K562 (cell line): ENCODE measurements around the gene SETD5. TPM values are rescaled to one million over a fixed set of nuclear protein-coding genes. Genes with fewer than 3 reads are reported as not detected.

Source experiments
- ERF ChIP-seq: fragments of 450-650 bp; formaldehyde crosslinking; IDR thresholded peaks from 2 replicates; pipeline ENCODE4 v1.4.0; 2020; ENCODE audit warnings: mild to moderate bottlenecking, mixed read lengths
- GTF3C2 ChIP-seq: IDR thresholded peaks from 3 replicates; pipeline ENCODE4 v1.6.1; 2011; ENCODE audit warnings: borderline replicate concordance, mild to moderate bottlenecking, moderate library complexity; ENCODE audit not compliant: insufficient read length; ENCODE audit errors: extremely low read depth
- RERE ChIP-seq: sonication (generic); formaldehyde crosslinking; IDR thresholded peaks from 2 replicates; pipeline ENCODE4 v1.8.0; 2023; ENCODE audit warnings: missing genetic modification reagents, mild to moderate bottlenecking, borderline replicate concordance
- SRSF9 ChIP-seq: fragments of 200-400 bp; formaldehyde crosslinking; IDR thresholded peaks from 2 replicates; pipeline ENCODE4 v1.6.1; 2017; ENCODE audit warnings: low read depth, low read length, borderline replicate concordance
- TEAD1 ChIP-seq, 2 experiments: fragments of 450-650 bp in 1 of 2; sonication (generic) in 1 of 2; formaldehyde crosslinking; IDR thresholded peaks; 2 replicates each; pipeline versions ENCODE4 v1.4.0 to v1.8.0; 2020 to 2022; ENCODE audit warnings: mild to moderate bottlenecking in 2 of 2, missing genetic modification reagents in 1 of 2
- ZFPM2 ChIP-seq: fragments of 250-450 bp; sonication (Bioruptor Pico); IDR thresholded peaks from 2 replicates; pipeline ENCODE4 v1.5.1; 2022; ENCODE audit warnings: mild to moderate bottlenecking
- ZNF197 ChIP-seq: fragments of 200-800 bp; sonication (Bioruptor generic); IDR thresholded peaks from 2 replicates; pipeline ENCODE4 v1.6.1; 2016; ENCODE audit warnings: low read depth, missing genetic modification characterization, missing compliant biosample characterization
- ZNF224 ChIP-seq: sonication (generic); formaldehyde crosslinking; IDR thresholded peaks from 2 replicates; pipeline ENCODE4 v1.8.0; 2022; ENCODE audit warnings: mild to moderate bottlenecking, missing genetic modification reagents
- polyA plus RNA-seq, 8 experiments: library from polyadenylated mRNA; depleted of rRNA in 4 of 8; stranded (reverse) in 5 of 8; unstranded in 3 of 8; fragments of >200 nt; fragmentation: Nextera tagmentation in 2 of 8; fragmentation: Illumina TruSeq in 1 of 8; extraction: Ambion mirVana in 2 of 8; extraction: Trizol in 1 of 8; gene quantifications; 2 replicates each; pipeline versions ENCODE4 v1.2.1 to v1.2.3, GENCODE V29; 2011 to 2014; ENCODE audit warnings: inconsistent platforms in 1 of 8, missing spikeins in 1 of 8
- total RNA-seq, 7 experiments: library from RNA; depleted of rRNA in 6 of 7; stranded (reverse); fragments of >200 nt in 6 of 7; fragmentation: Illumina TruSeq in 2 of 7; extraction: Trizol in 2 of 7; gene quantifications; 2 replicates each; pipeline versions ENCODE4 v1.2.1 to v1.2.3, GENCODE V29; 2011 to 2021; ENCODE audit warnings: low replicate concordance in 1 of 7
- TF ChIP-seq, protein P1 (sequence below): fragments of 450-650 bp; IDR thresholded peaks from 2 replicates; pipeline ENCODE4 v1.6.1; 2016; ENCODE audit warnings: low read depth

Gene SETD5
- total and polyA plus RNA-seq, 9 of the 15 experiments (the other 6 are each of a cell fraction or from before 2014, with no cell fraction given), result 20.8 to 135 (median 87.2) TPM

GRCh38 chr3:9396632-9397331 lies 633 bp upstream of the SETD5 start (continued):
- TF ChIP-seq ERF (CRISPR knock-in tag) (peak; percentile 90), RERE (peak; percentile 22; the same call in 1 of the 2 replicates), ZNF224 (CRISPR knock-in tag) (0 out of 2 replicates have a peak, but pooled peaks have one; percentile 32), ZFPM2 (0 out of 2 replicates have a peak, but pooled peaks have one; percentile 38), ZNF197 (CRISPR knock-in tag) (no peak), SRSF9 (no peak), GTF3C2 (no peak), TEAD1 (CRISPR knock-in tag; IDR thresholded peaks at IDR 0.05) (peak; percentile 49 to 87; a peak in 2 of 4 replicates)
- TF ChIP-seq, protein P1, sequence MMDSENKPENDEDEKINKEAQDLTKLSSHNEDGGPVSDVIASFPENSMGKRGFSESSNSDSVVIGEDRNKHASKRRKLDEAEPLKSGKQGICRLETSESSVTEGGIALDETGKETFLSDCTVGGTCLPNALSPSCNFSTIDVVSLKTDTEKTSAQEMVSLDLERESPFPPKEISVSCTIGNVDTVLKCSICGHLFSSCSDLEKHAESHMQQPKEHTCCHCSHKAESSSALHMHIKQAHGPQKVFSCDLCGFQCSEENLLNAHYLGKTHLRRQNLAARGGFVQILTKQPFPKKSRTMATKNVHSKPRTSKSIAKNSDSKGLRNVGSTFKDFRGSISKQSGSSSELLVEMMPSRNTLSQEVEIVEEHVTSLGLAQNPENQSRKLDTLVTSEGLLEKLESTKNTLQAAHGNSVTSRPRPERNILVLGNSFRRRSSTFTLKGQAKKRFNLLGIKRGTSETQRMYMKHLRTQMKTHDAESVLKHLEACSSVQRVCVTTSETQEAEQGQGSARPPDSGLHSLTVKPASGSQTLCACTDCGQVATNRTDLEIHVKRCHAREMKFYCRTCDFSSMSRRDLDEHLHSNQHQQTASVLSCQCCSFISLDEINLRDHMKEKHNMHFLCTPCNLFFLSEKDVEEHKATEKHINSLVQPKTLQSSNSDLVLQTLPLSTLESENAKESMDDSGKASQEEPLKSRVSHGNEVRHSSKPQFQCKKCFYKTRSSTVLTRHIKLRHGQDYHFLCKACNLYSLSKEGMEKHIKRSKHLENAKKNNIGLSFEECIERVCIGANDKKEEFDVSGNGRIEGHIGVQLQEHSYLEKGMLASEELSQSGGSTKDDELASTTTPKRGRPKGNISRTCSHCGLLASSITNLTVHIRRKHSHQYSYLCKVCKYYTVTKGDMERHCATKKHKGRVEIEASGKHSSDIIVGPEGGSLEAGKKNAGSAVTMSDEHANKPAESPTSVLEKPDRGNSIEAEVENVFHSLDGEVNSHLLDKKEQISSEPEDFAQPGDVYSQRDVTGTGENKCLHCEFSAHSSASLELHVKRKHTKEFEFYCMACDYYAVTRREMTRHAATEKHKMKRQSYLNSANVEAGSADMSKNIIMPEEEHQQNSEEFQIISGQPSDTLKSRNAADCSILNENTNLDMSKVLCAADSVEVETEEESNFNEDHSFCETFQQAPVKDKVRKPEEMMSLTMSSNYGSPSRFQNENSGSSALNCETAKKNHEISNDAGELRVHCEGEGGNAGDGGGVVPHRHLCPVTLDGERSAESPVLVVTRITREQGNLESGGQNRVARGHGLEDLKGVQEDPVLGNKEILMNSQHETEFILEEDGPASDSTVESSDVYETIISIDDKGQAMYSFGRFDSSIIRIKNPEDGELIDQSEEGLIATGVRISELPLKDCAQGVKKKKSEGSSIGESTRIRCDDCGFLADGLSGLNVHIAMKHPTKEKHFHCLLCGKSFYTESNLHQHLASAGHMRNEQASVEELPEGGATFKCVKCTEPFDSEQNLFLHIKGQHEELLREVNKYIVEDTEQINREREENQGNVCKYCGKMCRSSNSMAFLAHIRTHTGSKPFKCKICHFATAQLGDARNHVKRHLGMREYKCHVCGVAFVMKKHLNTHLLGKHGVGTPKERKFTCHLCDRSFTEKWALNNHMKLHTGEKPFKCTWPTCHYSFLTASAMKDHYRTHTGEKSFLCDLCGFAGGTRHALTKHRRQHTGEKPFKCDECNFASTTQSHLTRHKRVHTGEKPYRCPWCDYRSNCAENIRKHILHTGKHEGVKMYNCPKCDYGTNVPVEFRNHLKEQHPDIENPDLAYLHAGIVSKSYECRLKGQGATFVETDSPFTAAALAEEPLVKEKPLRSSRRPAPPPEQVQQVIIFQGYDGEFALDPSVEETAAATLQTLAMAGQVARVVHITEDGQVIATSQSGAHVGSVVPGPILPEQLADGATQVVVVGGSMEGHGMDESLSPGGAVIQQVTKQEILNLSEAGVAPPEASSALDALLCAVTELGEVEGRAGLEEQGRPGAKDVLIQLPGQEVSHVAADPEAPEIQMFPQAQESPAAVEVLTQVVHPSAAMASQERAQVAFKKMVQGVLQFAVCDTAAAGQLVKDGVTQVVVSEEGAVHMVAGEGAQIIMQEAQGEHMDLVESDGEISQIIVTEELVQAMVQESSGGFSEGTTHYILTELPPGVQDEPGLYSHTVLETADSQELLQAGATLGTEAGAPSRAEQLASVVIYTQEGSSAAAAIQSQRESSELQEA, result no peak
